Adrenal gland (tissue), 12 donors: Measurements from ENCODE around the gene GSK3A. TPM values are rescaled to one million over a fixed set of nuclear protein-coding genes. Genes with fewer than 3 reads are reported as not detected.

Source experiments
- DNase-seq, 7 donors: peaks; one replicate each; pipeline ENCODE4 v3.0.0-alpha.2; 2019 to 2020
- H3K27ac ChIP-seq, 5 donors: fragments of 200-600 bp; sonication (generic) in 4 of 5; 1 replicate in 3 of 5; 2 replicates in 2 of 5; pipeline versions ENCODE4 v1.5.1 to v1.8.0; 2016 to 2020; ENCODE audit warnings: mild to moderate bottlenecking in 1 of 5
- H3K27me3 ChIP-seq: fragments of 200-600 bp; 2 replicates; pipeline ENCODE4 v1.8.0; 2021
- H3K36me3 ChIP-seq, 2 donors: fragments of 200-600 bp; replicated peaks in 1 of 2; 1 replicate in 1 of 2; 2 replicates in 1 of 2; pipeline versions ENCODE4 v1.5.1 to v1.8.0; 2018 to 2022
- H3K4me1 ChIP-seq, 2 donors: fragments of 200-600 bp; replicated peaks in 1 of 2; 1 replicate in 1 of 2; 2 replicates in 1 of 2; pipeline versions ENCODE4 v1.5.1 to v1.8.0; 2018 to 2021
- H3K4me3 ChIP-seq, 4 donors: fragments of 200-600 bp; sonication (generic) in 3 of 4; one replicate each; pipeline ENCODE4 v1.5.1; 2016 to 2018
- H3K9me3 ChIP-seq, 3 donors: fragments of 200-600 bp; sonication (generic) in 1 of 3; replicated peaks in 1 of 3; 1 replicate in 2 of 3; 2 replicates in 1 of 3; pipeline versions ENCODE4 v1.5.1 to v1.8.0; 2016 to 2021
- POLR2A ChIP-seq, 2 donors: fragments of 450-650 bp; IDR thresholded peaks; one replicate each; pipeline ENCODE4 v1.6.1; 2017; ENCODE audit warnings: antibody characterized with exemption in 2 of 2, mild to moderate bottlenecking in 2 of 2, moderate library complexity in 1 of 2
- whole genome bisulfite sequencing, 4 donors: extraction: QIAGEN DNeasy Blood & Tissue Kit in 2 of 4; methylation state at CpG; one replicate each; pipeline versions ENCODE4 v1.1.5 to v1.1.7; 2013 to 2017; 5-methylcytosine and 5-hydroxymethylcytosine counted together
- intact Hi-C, 2 donors: fragments of 100-400 bp; cut with DNase I; formaldehyde crosslinking; loops; one replicate each; pipeline versions ENCODE4 v1.14.1 to v1.15.0; 2022 to 2023
- polyA plus RNA-seq, 3 donors: library from polyadenylated mRNA; stranded (reverse); fragments of 200-250 nt in 2 of 3; fragments of 350-450 nt in 1 of 3; fragmentation: Illumina TruSeq in 1 of 3; extraction: RNeasy Lipid Tissue Mini Kit (QIAGEN cat#74804) in 1 of 3; gene quantifications; one replicate each; pipeline ENCODE4 v1.2.3, GENCODE V29; 2013 to 2014
- total RNA-seq, 9 donors: library from RNA; depleted of rRNA in 4 of 9; stranded (reverse); fragments of >200 nt in 4 of 9; fragments of 120-200 nt in 1 of 9; fragmentation: NEBNext Ultra II Directional in 1 of 9; extraction: Animal tissue kit (Norgen Biotek cat#: 25700) in 1 of 9; gene quantifications; one replicate each; pipeline versions ENCODE4 v1.1.0 to v1.2.4, GENCODE V29; 2013 to 2023
- TF ChIP-seq, protein P1 (sequence below), 6 experiments: fragments of 450-650 bp in 4 of 6; fragments of 200-600 bp in 2 of 6; sonication (generic) in 1 of 6; IDR thresholded peaks; 1 replicate in 5 of 6; 2 replicates in 1 of 6; pipeline versions ENCODE4 v1.5.1 to v1.8.0; 2016 to 2021; ENCODE audit warnings: antibody characterized with exemption in 6 of 6, mild to moderate bottlenecking in 2 of 6, moderate library complexity in 1 of 6
- donor health status: healthy with polysubstance abuse.
- donor health status: Bipolar disorder and iron deficiency.
- donor health status: DM: yes; HTN: yes; CAD: no.
- donor health status: DM: no; HTN: no; CAD: no.
- donor health status: DM: no; HTN: no; CAD: no.
- donor health status: DM: yes; HTN: yes; CAD: no.

Gene GSK3A
- total and polyA plus RNA-seq, 12 donors: 19.5 to 94.9 (median 49.7) TPM

DNA sequence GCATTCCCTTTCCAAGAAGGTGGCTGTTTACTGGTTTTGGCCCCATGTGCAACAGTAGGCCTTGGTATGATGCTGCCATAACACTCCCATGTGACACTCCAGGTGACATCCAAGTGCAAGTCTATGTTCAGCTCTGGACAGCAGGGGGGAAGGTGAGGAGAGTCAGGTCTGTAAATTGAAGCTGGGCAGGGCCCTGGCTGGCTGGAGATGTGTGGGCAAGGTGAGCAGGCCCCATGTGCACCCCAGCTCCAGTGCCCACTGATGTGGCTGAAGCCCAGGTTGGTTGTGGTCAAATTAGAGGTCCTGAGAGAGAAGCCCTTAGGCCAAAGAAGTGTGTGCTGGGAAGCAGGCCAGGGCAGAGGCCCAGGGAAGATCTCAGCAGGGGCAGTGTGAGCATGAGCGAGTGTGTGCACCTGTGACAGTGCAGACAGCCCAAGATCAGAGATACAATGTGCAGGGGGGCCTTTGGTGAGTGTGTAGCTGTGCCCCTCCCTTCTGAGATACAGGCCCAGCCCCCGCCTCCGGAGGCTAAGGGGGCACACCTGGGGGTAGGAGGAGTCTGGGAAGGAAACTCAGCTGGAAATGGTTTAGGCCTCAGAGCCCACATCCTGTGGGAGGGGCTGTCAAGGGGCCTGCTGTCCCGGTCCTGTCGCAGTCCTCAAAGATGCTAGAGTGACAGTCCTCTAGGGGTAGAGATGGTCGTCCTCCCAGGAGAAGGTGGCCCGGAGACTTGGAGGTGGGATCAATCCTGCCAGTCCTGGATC is 43.5 kb downstream of the GSK3A start:
- peaks cover 0 to 44% of the 10 kb centered on the region in 2 donors for H3K36me3 ChIP-seq
- peaks cover 0 to 47% of the 10 kb centered on the region in 2 donors for H3K4me1 ChIP-seq
- no peak overlapping the region for H3K4me3 ChIP-seq
- H3K27ac ChIP-seq: peak overlapping the region in 1 of 5 donors; percentile 16
- peak in 1 of 7 donors; percentile 12 for DNase-seq
- TF ChIP-seq POLR2A (IDR thresholded peaks at IDR 0.05): no peak
- WGBS, 4 donors: 62 to 79% (median 73%) methylated on average over 5 to 7 of the region's 7 CpGs
- intact Hi-C loops: no loop called here
- no peaks in the 10 kb centered on the region for H3K9me3 ChIP-seq
- H3K27me3 ChIP-seq: no peaks in the 10 kb centered on the region

DNA sequence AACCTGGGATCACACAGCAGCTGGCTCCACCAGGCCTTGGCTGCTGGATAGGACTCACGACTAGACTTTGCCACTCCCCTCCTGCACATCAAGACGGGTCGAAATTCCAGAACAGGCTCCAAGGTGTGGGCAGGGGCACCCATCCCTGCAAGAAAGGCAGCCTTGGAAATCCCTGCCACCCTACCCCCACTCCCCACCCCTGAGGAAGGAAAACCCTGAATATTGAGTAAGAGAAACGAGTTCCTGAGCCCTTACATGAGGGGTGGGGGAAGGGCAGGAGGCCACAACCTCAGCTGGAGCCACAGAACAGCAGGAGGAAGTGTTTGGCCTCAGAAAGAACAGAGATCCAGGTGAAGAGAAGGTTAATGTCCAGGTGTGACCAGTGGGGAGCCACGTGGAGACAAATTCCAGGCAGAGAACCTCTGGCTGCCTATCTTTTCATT is 45.0 kb downstream of the GSK3A start:
- no peak overlapping the region for H3K27ac ChIP-seq
- intact Hi-C loops: no loop called here
- H3K4me3 ChIP-seq: no peak overlapping the region
- H3K27me3 ChIP-seq: no peaks in the 10 kb centered on the region
- no peak for TF ChIP-seq POLR2A (IDR thresholded peaks at IDR 0.05)
- TF ChIP-seq, protein P1, sequence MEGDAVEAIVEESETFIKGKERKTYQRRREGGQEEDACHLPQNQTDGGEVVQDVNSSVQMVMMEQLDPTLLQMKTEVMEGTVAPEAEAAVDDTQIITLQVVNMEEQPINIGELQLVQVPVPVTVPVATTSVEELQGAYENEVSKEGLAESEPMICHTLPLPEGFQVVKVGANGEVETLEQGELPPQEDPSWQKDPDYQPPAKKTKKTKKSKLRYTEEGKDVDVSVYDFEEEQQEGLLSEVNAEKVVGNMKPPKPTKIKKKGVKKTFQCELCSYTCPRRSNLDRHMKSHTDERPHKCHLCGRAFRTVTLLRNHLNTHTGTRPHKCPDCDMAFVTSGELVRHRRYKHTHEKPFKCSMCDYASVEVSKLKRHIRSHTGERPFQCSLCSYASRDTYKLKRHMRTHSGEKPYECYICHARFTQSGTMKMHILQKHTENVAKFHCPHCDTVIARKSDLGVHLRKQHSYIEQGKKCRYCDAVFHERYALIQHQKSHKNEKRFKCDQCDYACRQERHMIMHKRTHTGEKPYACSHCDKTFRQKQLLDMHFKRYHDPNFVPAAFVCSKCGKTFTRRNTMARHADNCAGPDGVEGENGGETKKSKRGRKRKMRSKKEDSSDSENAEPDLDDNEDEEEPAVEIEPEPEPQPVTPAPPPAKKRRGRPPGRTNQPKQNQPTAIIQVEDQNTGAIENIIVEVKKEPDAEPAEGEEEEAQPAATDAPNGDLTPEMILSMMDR (IDR thresholded peaks at IDR 0.05): no peak
- H3K36me3 ChIP-seq: peaks cover 0 to 36% of the 10 kb centered on the region in 2 donors
- DNase-seq: peak in 1 of 7 donors; percentile 11
- H3K9me3 ChIP-seq: no peaks in the 10 kb centered on the region
- 23 to 54% (median 38%) methylated on average over 2 to 5 of the region's 5 CpGs for WGBS, 4 donors
- H3K4me1 ChIP-seq: peaks cover 0 to 41% of the 10 kb centered on the region in 2 donors

DNA sequence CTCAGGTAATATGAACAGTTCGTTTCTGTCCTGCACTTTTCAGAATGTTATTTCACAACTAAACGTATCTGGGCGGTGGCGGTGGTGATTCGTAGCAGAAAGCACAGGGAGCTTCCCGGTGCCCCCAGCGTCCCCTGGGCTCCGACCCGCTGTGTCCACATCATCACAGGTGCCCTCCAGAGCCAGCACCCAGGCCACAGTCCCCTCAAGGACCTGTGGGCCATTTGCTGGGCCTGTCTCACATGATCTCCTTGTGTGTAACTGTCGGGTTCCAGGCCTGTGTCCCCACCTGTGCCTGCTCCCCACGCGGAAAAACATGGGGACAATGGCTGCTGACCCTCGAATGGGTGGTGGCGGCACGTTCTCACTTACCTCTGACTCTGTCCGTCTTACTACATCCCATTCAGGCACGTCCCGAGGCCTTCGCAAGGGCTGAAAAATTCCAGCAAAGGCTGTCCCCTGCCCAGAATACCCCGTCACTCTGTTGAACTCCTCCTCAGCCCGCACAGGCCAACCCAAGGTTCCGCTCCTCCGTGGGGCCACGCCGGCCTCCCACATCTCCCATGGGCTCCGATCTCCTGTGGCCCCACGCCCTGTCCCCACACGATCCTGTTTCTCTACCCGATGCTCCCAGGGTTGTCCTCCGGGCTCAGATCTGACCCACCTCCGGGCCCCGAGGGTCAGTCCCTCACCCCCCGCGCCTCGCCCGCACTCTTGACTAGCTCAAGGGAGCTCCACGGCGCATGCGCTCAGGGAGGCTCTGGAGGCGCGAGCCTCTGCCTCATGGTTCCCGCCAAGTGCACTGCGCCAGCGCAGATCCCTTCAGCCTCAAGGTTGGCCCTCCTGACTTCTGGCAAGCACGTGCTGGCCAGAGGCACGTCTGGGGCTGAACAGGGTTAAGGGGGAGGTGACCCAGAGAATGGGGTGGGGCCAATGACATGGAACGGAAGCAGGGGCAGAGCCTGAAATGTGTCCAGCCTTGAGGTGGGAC is 46.1 kb downstream of the GSK3A start:
- Histone ChIP-seq H3K27ac (no peak overlapping the region), H3K27me3 (no peaks in the 10 kb centered on the region), H3K36me3 (peaks cover 0 to 31% of the 10 kb centered on the region in 2 donors), H3K4me1 (peaks cover 0 to 32% of the 10 kb centered on the region in 2 donors), H3K9me3 (no peaks in the 10 kb centered on the region), H3K4me3 (no peak overlapping the region)
- intact Hi-C loops: no loop called here
- 85 to 89% (median 88%) methylated on average over 41 to 47 of the region's 47 CpGs for WGBS, 4 donors
- DNase-seq: peak in 1 of 7 donors; percentile 13
- no peak for TF ChIP-seq POLR2A (IDR thresholded peaks at IDR 0.05)
- TF ChIP-seq, protein P1 (IDR thresholded peaks at IDR 0.05): no peak

DNA sequence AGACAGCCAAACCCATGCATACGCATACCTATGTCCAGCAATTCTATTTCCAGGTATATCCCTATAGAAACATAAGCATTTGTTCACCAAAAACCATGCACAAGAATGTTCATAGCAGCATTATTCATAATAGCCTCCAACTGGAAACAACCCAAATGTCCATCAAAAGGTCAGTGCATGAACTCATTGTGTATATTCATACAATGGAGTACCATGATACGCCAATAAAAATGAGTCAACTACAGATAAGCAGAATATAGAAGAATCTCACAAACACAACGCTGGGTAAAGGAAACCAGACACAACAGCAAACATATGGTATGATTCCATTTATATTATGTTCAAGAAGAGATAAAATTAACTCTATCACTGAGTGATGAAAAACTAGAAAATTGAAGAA is 48.7 kb downstream of the GSK3A start:
- Histone ChIP-seq H3K27ac (no peak overlapping the region), H3K4me3 (no peak overlapping the region), H3K27me3 (no peaks in the 10 kb centered on the region), H3K36me3 (peaks cover 0 to 7% of the 10 kb centered on the region in 2 donors), H3K4me1 (peaks cover 0 to 7% of the 10 kb centered on the region in 2 donors), H3K9me3 (no peaks in the 10 kb centered on the region)
- WGBS, 4 donors: 51 to 66% (median 58%) methylated on average over 3 of the region's 3 CpGs
- intact Hi-C loops: no loop called here
- DNase-seq: no peak
- TF ChIP-seq POLR2A (IDR thresholded peaks at IDR 0.05): no peak
- TF ChIP-seq, protein P1 (IDR thresholded peaks at IDR 0.05): no peak
